ENCODE results near the gene SNAP91. TPM values are rescaled to one million over a fixed set of nuclear protein-coding genes. Genes with fewer than 3 reads are reported as not detected.

SNAP91 gene
- total RNA-seq (2021; fragmentation: NEBNext Ultra II Directional; extraction: Animal tissue kit (Norgen Biotek cat#: 25700)) (1.0 and 1.5 TPM in 2 replicates), polyA plus RNA-seq (2011; rRNA removed) (0.97 and 1.3 TPM in 2 replicates), polyA minus RNA-seq (2011; rRNA and poly(A)+ RNA removed) (1.8 TPM in 2 replicates)
- polyA plus RNA-seq (2011; cell fraction: cytosol; rRNA removed) = 1.6 TPM
- 2.4 TPM for polyA plus RNA-seq (2011; cell fraction: nucleus; rRNA removed)
- 0.55 to 0.75 TPM (median 0.65 TPM) in 4 replicates for polyA plus RNA-seq (2012, experiment 1 of 2)
- polyA plus RNA-seq (2012, experiment 2 of 2) = 0.09 TPM
- polyA plus RNA-seq (2013, experiment 1 of 2) = 0.28 TPM
- polyA plus RNA-seq (2013, experiment 2 of 2) = 0.28 TPM
- polyA minus RNA-seq (2011; cell fraction: cytosol; rRNA and poly(A)+ RNA removed) = 0.81 TPM
- 3.5 TPM for polyA minus RNA-seq (2011; cell fraction: nucleus; rRNA and poly(A)+ RNA removed)
- long read RNA-seq, experiment 1 = 0 reads
- long read RNA-seq, experiment 2 = 0 reads

GRCh38 chr6:83708970-83709747, at the start of gene SNAP91:
Gene SNAP91 (minus strand): TSS chr6:83709101. CDS start chr6:83707927, 1,174 bp downstream.
- Histone ChIP-seq H3K14ac (ENCODE audit: insufficient read length) (no peak within 1 kb of the TSS), H3K4me3 (ENCODE audit: extremely low read depth in 1 of 4, insufficient read depth in 2 of 4, low read depth in 3 of 4, low read length in 4 of 4) (peak within 1 kb of the TSS; percentile 47 to 84 (median 78)), H3K4me1 (replicated peaks in 1 of 4; ENCODE audit: control insufficient read depth in 3 of 4, insufficient read depth in 4 of 4, low read length in 3 of 4) (peaks cover 0 to 2% (median under 1%) of the 10 kb centered on the region in 4 experiments; a peak in 1 of 7 replicates), H3K79me1 (ENCODE audit: low read depth, low read length) (no peaks in the 10 kb centered on the region), H2BK120ac (replicated peaks; ENCODE audit: low read depth, low read length) (no peak within 1 kb of the TSS), H3K27me3 (replicated peaks in 1 of 4; ENCODE audit: control insufficient read depth in 3 of 4, extremely low read depth in 1 of 4, insufficient read depth in 3 of 4, low read length in 3 of 4) (peaks cover 7 to 34% (median 25%) of the 10 kb centered on the region in 4 experiments), H3K23ac (ENCODE audit: insufficient read length) (no peak within 1 kb of the TSS), H4K5ac (ENCODE audit: insufficient read length, low read depth, low read length) (no peak within 1 kb of the TSS), H2BK12ac (ENCODE audit: low read depth, low read length) (no peak within 1 kb of the TSS), H2AFZ (ENCODE audit: low read length) (peak within 1 kb of the TSS; percentile 86; the same call in 1 of the 2 replicates), H3K27ac (ENCODE audit: low read depth, low read length) (no peak within 1 kb of the TSS), H3K23me2 (ENCODE audit: low read depth, low read length) (peaks cover 14% of the 10 kb centered on the region; the same call in 1 of the 2 replicates), H3K18ac (ENCODE audit: extremely low read depth, low read length) (no peak within 1 kb of the TSS; the same call in 1 of the 2 replicates), H2AK5ac (ENCODE audit: low read depth, low read length) (no peak within 1 kb of the TSS), H3K9ac (replicated peaks in 1 of 4; ENCODE audit: extremely low read depth in 1 of 4, low read depth in 3 of 4, low read length in 3 of 4) (no peak within 1 kb of the TSS), H3K9me3 (ENCODE audit: insufficient read depth in 2 of 2, low read depth in 1 of 2, low read length in 1 of 2) (no peaks in the 10 kb centered on the region), H3K36me3 (ENCODE audit: control insufficient read depth in 2 of 4, insufficient read depth in 4 of 4, low read length in 3 of 4) (no peaks in the 10 kb centered on the region), H2BK20ac (ENCODE audit: low read length) (no peak within 1 kb of the TSS), H2BK15ac (ENCODE audit: low read length) (no peak within 1 kb of the TSS), H4K20me1 (replicated peaks in 1 of 2; ENCODE audit: control insufficient read depth in 1 of 2, insufficient read depth in 2 of 2, low read length in 2 of 2) (no peaks in the 10 kb centered on the region), H3K4me2 (ENCODE audit: insufficient read depth in 1 of 2, low read depth in 2 of 2, low read length in 2 of 2) (peak within 1 kb of the TSS; percentile 57 to 94), H4K8ac (ENCODE audit: extremely low read depth, insufficient read depth, low read length) (peak within 1 kb of the TSS; percentile 71), H4K91ac (replicated peaks; ENCODE audit: insufficient read length, low read length) (no peak within 1 kb of the TSS), H3K56ac (replicated peaks; ENCODE audit: insufficient read length, low read depth, low read length) (no peak within 1 kb of the TSS), H3K4ac (replicated peaks; ENCODE audit: insufficient read length, low read depth, low read length) (no peak within 1 kb of the TSS), H3K79me2 (ENCODE audit: control insufficient read depth in 1 of 2, insufficient read depth in 2 of 2, low read length in 2 of 2) (no peaks in the 10 kb centered on the region), H2BK5ac (ENCODE audit: low read depth, low read length) (no peak within 1 kb of the TSS)
- FAIRE-seq (no peak), DNase-seq (ENCODE audit: low read depth in 1 of 2, low spot score in 2 of 2) (peak; percentile 15 to 85)
- ChIA-PET CTCF (ENCODE audit: partially characterized antibody) (interaction anchor here (0.7 to 2.0 kb wide), 5 partner anchors 13 to 94 kb away, joined by 3 to 10 read pairs (median 3); no protein-coding TSS in a partner anchor), POLR2A (ENCODE audit: partially characterized antibody) (interaction anchor here (1.2 kb wide), 1 partner anchor 144 kb away, joined by 3 read pairs; the partner anchor contains the start of gene RIPPLY2)
- 2% methylated on average over 36 of the region's 83 CpGs; no CpG with 5 or more reads in 1 of the 2 experiments for WGBS, 2 experiments (ENCODE audit: extremely low coverage in 1 of 2, insufficient coverage in 1 of 2, insufficient read length in 1 of 2, insufficient replicate concordance in 2 of 2, low coverage in 1 of 2, low lambda C conversion rate in 2 of 2, missing lambda C conversion rate in 1 of 2)
- TF ChIP-seq MAX (IDR thresholded peaks at IDR 0.05) (peak; percentile 35; the same call in 1 of the 2 replicates), RBBP5 (IDR thresholded peaks at IDR 0.05; ENCODE audit: borderline replicate concordance, low read depth, low read length) (0 out of 2 replicates have a peak, but pooled peaks have one; percentile 41), CBX5 (IDR thresholded peaks at IDR 0.05; ENCODE audit: low read depth, low read length) (no peak), USF2 (IDR thresholded peaks at IDR 0.05; ENCODE audit: low read length) (peak; percentile 64), EP300 (IDR thresholded peaks at IDR 0.05; ENCODE audit: borderline replicate concordance in 1 of 2, low read depth in 2 of 2, low read length in 2 of 2) (no peak), RAD21 (IDR thresholded peaks at IDR 0.05 in 1 of 2, conservative IDR thresholded peaks at IDR 0.05 in 1 of 2; ENCODE audit: low read depth in 2 of 2, low read length in 2 of 2) (no peak), TAF7 (optimal IDR thresholded peaks at IDR 0.05; ENCODE audit: borderline replicate concordance, low read depth, low read length) (no peak)
